Esophagus muscularis mucosa (tissue), 4 donors: ENCODE data around the gene SDCBP2. TPM values are rescaled to one million over a fixed set of nuclear protein-coding genes. Genes with fewer than 3 reads are reported as not detected.

Experiments
- DNase-seq: peaks from one replicate; pipeline ENCODE4 v3.0.0-alpha.2; 2017; ENCODE audit errors: extremely low spot score
- H3K27ac ChIP-seq, 4 donors: fragments of 200-600 bp; sonication (generic); replicated peaks in 1 of 4; 1 replicate in 3 of 4; 2 replicates in 1 of 4; pipeline ENCODE4 v1.5.1; 2016 to 2019; ENCODE audit warnings: mild to moderate bottlenecking in 1 of 4
- H3K27me3 ChIP-seq, 4 donors: fragments of 200-600 bp; sonication (generic); one replicate each; pipeline versions ENCODE4 v1.5.1 to v1.6.0; 2016 to 2019
- H3K36me3 ChIP-seq, 4 donors: fragments of 200-600 bp; sonication (generic); one replicate each; pipeline ENCODE4 v1.5.1; 2016 to 2019
- H3K4me1 ChIP-seq, 4 donors: fragments of 200-600 bp; sonication (generic); one replicate each; pipeline ENCODE4 v1.5.1; 2016 to 2019
- H3K4me3 ChIP-seq, 4 donors: fragments of 200-600 bp; sonication (generic); 1 replicate in 2 of 4; 2 replicates in 2 of 4; pipeline ENCODE4 v1.5.1; 2016 to 2019; ENCODE audit warnings: mild to moderate bottlenecking in 4 of 4, moderate library complexity in 1 of 4
- H3K9me3 ChIP-seq, 4 donors: fragments of 200-600 bp; sonication (generic); 1 replicate in 3 of 4; 2 replicates in 1 of 4; pipeline ENCODE4 v1.5.1; 2016 to 2019
- EP300 ChIP-seq: sonication (generic); formaldehyde crosslinking; IDR thresholded peaks from one replicate; pipeline ENCODE4 v1.6.1; 2017; ENCODE audit warnings: antibody characterized with exemption
- POLR2A ChIP-seq: fragments of 450-650 bp; IDR thresholded peaks from one replicate; pipeline ENCODE4 v1.6.1; 2017; ENCODE audit warnings: antibody characterized with exemption, moderate library complexity, mild to moderate bottlenecking, low read depth
- POLR2AphosphoS5 ChIP-seq, 2 donors: sonication (generic); formaldehyde crosslinking; IDR thresholded peaks; one replicate each; pipeline ENCODE4 v1.6.1; 2017; ENCODE audit warnings: antibody characterized with exemption in 2 of 2
- WGBS: methylation state at CpG from one replicate; pipeline ENCODE4 v1.1.5; 2018; 5-methylcytosine and 5-hydroxymethylcytosine counted together
- intact Hi-C: fragments of 100-400 bp; cut with DNase I; formaldehyde crosslinking; loops from one replicate; pipeline ENCODE4 v1.15.1; 2023
- total RNA-seq, 4 donors: library from RNA; depleted of rRNA; stranded (reverse); fragments of >200 nt; gene quantifications; one replicate each; pipeline versions ENCODE4 v1.1.0 to v1.2.1, GENCODE V29; 2016
- TF ChIP-seq, protein P1 (sequence below), 3 experiments: fragments of 200-600 bp in 2 of 3; fragments of 450-650 bp in 1 of 3; sonication (generic) in 2 of 3; IDR thresholded peaks; one replicate each; pipeline ENCODE4 v1.5.1; 2017 to 2019; ENCODE audit warnings: antibody characterized with exemption in 3 of 3, mild to moderate bottlenecking in 2 of 3, moderate library complexity in 1 of 3

The SDCBP2 gene
- total RNA-seq, 4 donors from 2014 or later: 2.1 to 6.2 (median 4.1) TPM

DNA sequence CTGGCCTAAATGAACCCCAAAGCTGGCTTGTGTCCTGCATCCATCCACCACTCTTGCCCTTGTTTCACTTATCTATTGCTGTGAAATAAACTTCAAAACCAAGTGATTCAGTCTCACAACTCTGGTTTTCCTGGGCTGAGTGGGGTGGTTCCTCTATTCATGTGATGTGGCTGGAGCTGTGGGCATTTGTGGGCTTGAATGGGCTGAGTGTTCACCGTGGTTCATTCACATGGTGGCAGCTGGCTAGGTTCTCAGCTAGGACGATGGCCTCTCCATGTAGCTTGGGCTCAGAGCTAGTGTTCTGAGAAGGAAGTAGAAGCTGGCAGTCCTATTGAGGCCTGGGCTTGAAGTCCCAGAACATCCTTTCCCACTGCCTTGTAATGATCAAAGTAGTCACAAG lies 33.5 kb upstream of the SDCBP2 start:
- no peak overlapping the region for H3K27ac ChIP-seq
- intact Hi-C loops: no loop called here
- H3K4me3 ChIP-seq: no peak overlapping the region
- peak; percentile 47 for DNase-seq
- H3K4me1 ChIP-seq: no peaks in the 10 kb centered on the region
- H3K36me3 ChIP-seq: peaks cover 0 to 45% (median 28%) of the 10 kb centered on the region in 4 donors
- no peak for TF ChIP-seq POLR2AphosphoS5 (IDR thresholded peaks at IDR 0.05)
- no peak for TF ChIP-seq EP300
- TF ChIP-seq POLR2A: no peak
- TF ChIP-seq, protein P1, sequence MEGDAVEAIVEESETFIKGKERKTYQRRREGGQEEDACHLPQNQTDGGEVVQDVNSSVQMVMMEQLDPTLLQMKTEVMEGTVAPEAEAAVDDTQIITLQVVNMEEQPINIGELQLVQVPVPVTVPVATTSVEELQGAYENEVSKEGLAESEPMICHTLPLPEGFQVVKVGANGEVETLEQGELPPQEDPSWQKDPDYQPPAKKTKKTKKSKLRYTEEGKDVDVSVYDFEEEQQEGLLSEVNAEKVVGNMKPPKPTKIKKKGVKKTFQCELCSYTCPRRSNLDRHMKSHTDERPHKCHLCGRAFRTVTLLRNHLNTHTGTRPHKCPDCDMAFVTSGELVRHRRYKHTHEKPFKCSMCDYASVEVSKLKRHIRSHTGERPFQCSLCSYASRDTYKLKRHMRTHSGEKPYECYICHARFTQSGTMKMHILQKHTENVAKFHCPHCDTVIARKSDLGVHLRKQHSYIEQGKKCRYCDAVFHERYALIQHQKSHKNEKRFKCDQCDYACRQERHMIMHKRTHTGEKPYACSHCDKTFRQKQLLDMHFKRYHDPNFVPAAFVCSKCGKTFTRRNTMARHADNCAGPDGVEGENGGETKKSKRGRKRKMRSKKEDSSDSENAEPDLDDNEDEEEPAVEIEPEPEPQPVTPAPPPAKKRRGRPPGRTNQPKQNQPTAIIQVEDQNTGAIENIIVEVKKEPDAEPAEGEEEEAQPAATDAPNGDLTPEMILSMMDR (IDR thresholded peaks at IDR 0.05): no peak
- H3K9me3 ChIP-seq: no peaks in the 10 kb centered on the region
- H3K27me3 ChIP-seq: no peaks in the 10 kb centered on the region
- 80% methylated on average over 1 of the region's 2 CpGs for WGBS

DNA sequence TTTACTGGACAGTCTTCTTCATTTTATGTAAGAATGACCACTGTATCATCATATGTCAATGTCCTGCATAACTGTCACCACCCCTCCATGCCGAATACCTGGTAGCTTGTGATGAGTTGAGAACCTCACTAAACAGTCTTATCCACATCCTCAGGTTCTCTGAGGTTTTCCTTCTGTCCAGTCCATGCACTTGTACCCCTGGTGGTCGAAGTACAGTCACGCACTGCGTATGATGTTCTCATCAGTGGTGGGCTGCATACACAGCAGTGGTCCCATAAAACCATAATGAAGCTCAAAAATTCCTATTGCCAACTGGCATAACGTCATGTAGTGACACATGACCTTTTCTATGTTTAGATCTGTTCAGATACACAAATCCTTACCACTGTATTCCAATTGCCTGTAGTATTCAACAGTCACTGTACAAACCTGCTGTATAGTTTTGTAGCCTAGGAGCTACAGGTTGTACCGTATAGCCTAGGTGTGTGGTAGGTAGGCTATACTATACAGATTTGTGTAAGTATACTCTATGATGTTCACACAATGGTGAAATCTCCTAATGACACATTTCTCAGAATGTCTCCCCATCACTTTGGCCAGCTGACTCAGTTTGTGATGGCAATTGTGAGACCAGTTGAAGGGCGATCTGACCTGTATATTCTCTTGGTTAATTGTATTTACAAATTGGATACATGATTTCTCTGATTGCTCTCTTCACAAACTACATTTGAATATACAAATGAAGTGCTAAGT lies 31.3 kb upstream of the SDCBP2 start:
- TF ChIP-seq POLR2AphosphoS5 (IDR thresholded peaks at IDR 0.05): no peak
- no peak for TF ChIP-seq EP300
- no peak for TF ChIP-seq POLR2A
- TF ChIP-seq, protein P1 (IDR thresholded peaks at IDR 0.05): no peak
- Histone ChIP-seq H3K27ac (no peak overlapping the region), H3K4me1 (no peaks in the 10 kb centered on the region), H3K27me3 (no peaks in the 10 kb centered on the region), H3K4me3 (no peak overlapping the region), H3K36me3 (peaks cover 0 to 47% (median 20%) of the 10 kb centered on the region in 4 donors), H3K9me3 (no peaks in the 10 kb centered on the region)
- intact Hi-C loops: no loop called here
- WGBS: 74% methylated on average over 7 of the region's 7 CpGs
- DNase-seq: no peak

DNA sequence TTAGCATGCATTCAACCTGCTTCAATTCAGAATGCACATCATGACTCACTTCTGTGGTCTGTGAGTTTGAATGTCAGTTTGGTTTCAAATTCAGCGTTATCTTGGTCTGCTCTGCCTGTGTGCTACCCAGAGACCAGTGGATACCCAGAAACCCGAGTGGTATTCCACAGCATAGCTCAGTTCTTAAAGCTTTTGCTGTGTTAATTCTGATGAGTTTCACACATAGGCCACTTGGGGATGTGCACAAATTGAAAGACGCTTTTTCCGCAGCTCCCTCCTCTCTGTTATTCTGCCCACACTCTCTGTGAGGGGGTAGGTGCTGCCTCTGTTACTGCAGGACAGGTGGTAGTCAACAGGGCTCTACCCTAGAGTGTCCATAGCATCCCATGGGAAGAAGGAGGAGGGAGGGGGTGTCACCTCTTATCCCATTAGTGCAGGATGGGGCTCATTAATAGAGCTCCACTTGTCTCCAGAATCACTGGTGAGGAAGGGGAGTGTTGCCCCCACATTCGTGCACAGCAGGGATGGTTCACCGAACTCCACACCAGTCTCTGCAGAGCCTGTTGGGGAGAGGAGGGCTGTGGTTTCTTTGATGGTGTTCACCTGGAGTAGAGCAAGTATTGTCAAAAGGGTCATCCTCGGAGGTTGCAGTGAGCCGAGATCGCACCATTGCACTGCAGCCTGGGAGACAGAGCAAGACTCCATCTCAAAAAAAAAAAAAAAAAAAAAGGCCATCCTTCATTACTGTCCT lies 29.2 kb upstream of the SDCBP2 start:
- TF ChIP-seq EP300 (no peak), POLR2A (no peak), POLR2AphosphoS5 (IDR thresholded peaks at IDR 0.05) (no peak)
- TF ChIP-seq, protein P1 (IDR thresholded peaks at IDR 0.05): no peak
- Histone ChIP-seq H3K27me3 (no peaks in the 10 kb centered on the region), H3K9me3 (no peaks in the 10 kb centered on the region), H3K36me3 (peaks cover 0 to 65% (median 25%) of the 10 kb centered on the region in 4 donors), H3K27ac (no peak overlapping the region), H3K4me3 (no peak overlapping the region), H3K4me1 (no peaks in the 10 kb centered on the region)
- intact Hi-C loops: no loop called here
- 96% methylated on average over 9 of the region's 9 CpGs for WGBS
- peak; percentile 47 for DNase-seq

DNA sequence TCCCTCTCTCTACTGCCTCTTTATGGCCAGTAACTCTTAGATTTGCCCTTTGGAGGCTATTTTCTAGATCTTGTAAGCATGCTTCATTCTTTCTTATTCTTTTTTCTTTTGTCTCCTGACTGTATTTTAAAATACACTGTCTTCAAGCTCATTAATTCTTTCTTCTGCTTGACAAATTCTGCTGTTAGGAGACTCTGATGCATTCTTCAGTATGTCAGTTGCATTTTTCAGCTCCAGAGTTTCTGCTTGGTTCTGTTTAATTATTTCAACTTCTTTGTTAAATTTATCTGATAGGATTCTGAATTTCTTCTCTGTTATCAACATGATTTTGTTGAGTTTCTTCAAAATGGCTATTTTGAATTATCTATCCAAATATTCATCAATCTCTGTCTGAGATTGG lies 25.0 kb upstream of the SDCBP2 start:
- no peak for TF ChIP-seq POLR2A
- TF ChIP-seq EP300: no peak
- no peak for TF ChIP-seq POLR2AphosphoS5 (IDR thresholded peaks at IDR 0.05)
- TF ChIP-seq, protein P1 (IDR thresholded peaks at IDR 0.05): no peak
- Histone ChIP-seq H3K4me1 (no peaks in the 10 kb centered on the region), H3K9me3 (peaks cover 0 to 4% (median 0%) of the 10 kb centered on the region in 4 donors), H3K36me3 (peaks cover 0 to 37% (median 13%) of the 10 kb centered on the region in 4 donors), H3K4me3 (no peak overlapping the region), H3K27me3 (no peaks in the 10 kb centered on the region), H3K27ac (no peak overlapping the region)
- intact Hi-C loops: no loop called here
- DNase-seq: no peak
